ENCODE measurements around the gene KATNB1.
A peak's percentile ranks its signal among the peaks of the same experiment; 100 is the strongest.
"Not testable (repeated sequence)": the region's sequence is repeated elsewhere in the genome, so short reads cannot be mapped to it uniquely, and the experiment has no call there.

Gene KATNB1

GRCh38 chr16:57764006-57764340, 28.4 kb downstream of the KATNB1 start:
- Histone ChIP-seq H3K27ac (peak overlapping the region in 7 of 21 experiments; percentile 13 to 65 (median 35)), H3K4me3 (no peak overlapping the region)

GRCh38 chr16:57764341-57765159, 29.0 kb downstream of the KATNB1 start:
- Histone ChIP-seq H3K4me3 (no peak overlapping the region), H3K27ac (peak overlapping the region in 7 of 21 experiments; percentile 13 to 65 (median 33))

GRCh38 chr16:57765160-57765728, 29.7 kb downstream of the KATNB1 start:
- Histone ChIP-seq H3K4me3 (no peak overlapping the region), H3K27ac (peak overlapping the region in 1 of 21 experiments; percentile 33)

- H3K4me3 ChIP-seq = no peak overlapping the region
- no peak overlapping the region for H3K27ac ChIP-seq
Observed at GRCh38 chr16:57766714-57767348, 31.3 kb downstream of the KATNB1 start.

- Histone ChIP-seq H3K4me3 (no peak overlapping the region), H3K27ac (no peak overlapping the region)
Observed at GRCh38 chr16:57769541-57770145, 34.1 kb downstream of the KATNB1 start.

- H3K4me3 ChIP-seq = no peak overlapping the region
- no peak overlapping the region for H3K27ac ChIP-seq
Observed at GRCh38 chr16:57770361-57770760, 34.8 kb downstream of the KATNB1 start.

GRCh38 chr16:57771141-57771785, 35.7 kb downstream of the KATNB1 start:
- Histone ChIP-seq H3K27ac (no peak overlapping the region), H3K4me3 (no peak overlapping the region)

- no peak overlapping the region for H3K4me3 ChIP-seq
- H3K27ac ChIP-seq = no peak overlapping the region
Observed at GRCh38 chr16:57773019-57773418, 37.4 kb downstream of the KATNB1 start.

GRCh38 chr16:57773655-57774295, 38.2 kb downstream of the KATNB1 start:
- H3K4me3 ChIP-seq = no peak overlapping the region
- H3K27ac ChIP-seq = peak overlapping the region in 1 of 21 experiments; percentile 1

GRCh38 chr16:57774705-57775285, 39.2 kb downstream of the KATNB1 start:
- Histone ChIP-seq H3K4me3 (no peak overlapping the region), H3K27ac (no peak overlapping the region)

GRCh38 chr16:57775661-57776469, 40.3 kb downstream of the KATNB1 start:
- no peak overlapping the region for H3K27ac ChIP-seq

GRCh38 chr16:57778658-57779057, 43.1 kb downstream of the KATNB1 start:
- Histone ChIP-seq H3K4me3 (no peak overlapping the region), H3K27ac (no peak overlapping the region)

More at GRCh38 chr16:57775661-57776469, 40.3 kb downstream of the KATNB1 start:
- no peak overlapping the region for H3K4me3 ChIP-seq

GRCh38 chr16:57779836-57780235, 44.3 kb downstream of the KATNB1 start:
- H3K27ac ChIP-seq, H3K4me3 ChIP-seq: not testable (repeated sequence)

GRCh38 chr16:57781349-57781740, 45.8 kb downstream of the KATNB1 start:
- peak overlapping the region in 1 of 21 experiments; percentile 11 for H3K27ac ChIP-seq
- no peak overlapping the region for H3K4me3 ChIP-seq

- Histone ChIP-seq H3K4me3 (no peak overlapping the region), H3K27ac (peak overlapping the region in 1 of 21 experiments; percentile 11)
Observed at GRCh38 chr16:57781741-57782606, 46.4 kb downstream of the KATNB1 start.

- not testable (repeated sequence) for H3K4me3 ChIP-seq, H3K27ac ChIP-seq
Observed at GRCh38 chr16:57782607-57783055, 47.1 kb downstream of the KATNB1 start.

- no peak overlapping the region for H3K4me3 ChIP-seq
- no peak overlapping the region for H3K27ac ChIP-seq
Observed at GRCh38 chr16:57783116-57783515, 47.5 kb downstream of the KATNB1 start.
